C4-2B (cell line): ENCODE data around the gene SLC22A13.

Experiments
- ZFX ChIP-seq: fragments of 450-650 bp; IDR thresholded peaks from 2 replicates; pipeline ENCODE4 v1.6.1; 2017
- TF ChIP-seq, protein P1 (sequence below): fragments of 450-650 bp; conservative IDR thresholded peaks from 2 replicates; pipeline ENCODE4 v1.5.1; 2017; ENCODE audit warnings: mild to moderate bottlenecking

- TF ChIP-seq, protein P1, sequence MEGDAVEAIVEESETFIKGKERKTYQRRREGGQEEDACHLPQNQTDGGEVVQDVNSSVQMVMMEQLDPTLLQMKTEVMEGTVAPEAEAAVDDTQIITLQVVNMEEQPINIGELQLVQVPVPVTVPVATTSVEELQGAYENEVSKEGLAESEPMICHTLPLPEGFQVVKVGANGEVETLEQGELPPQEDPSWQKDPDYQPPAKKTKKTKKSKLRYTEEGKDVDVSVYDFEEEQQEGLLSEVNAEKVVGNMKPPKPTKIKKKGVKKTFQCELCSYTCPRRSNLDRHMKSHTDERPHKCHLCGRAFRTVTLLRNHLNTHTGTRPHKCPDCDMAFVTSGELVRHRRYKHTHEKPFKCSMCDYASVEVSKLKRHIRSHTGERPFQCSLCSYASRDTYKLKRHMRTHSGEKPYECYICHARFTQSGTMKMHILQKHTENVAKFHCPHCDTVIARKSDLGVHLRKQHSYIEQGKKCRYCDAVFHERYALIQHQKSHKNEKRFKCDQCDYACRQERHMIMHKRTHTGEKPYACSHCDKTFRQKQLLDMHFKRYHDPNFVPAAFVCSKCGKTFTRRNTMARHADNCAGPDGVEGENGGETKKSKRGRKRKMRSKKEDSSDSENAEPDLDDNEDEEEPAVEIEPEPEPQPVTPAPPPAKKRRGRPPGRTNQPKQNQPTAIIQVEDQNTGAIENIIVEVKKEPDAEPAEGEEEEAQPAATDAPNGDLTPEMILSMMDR: no peak
- TF ChIP-seq ZFX: no peak
These were observed 43.5 kb upstream of the SLC22A13 start for GRCh38 chr3:38222032-38222634.
